C4-2B (cell line): ENCODE results near the gene TMEM258.

Experiments
- ZFX ChIP-seq: fragments of 450-650 bp; IDR thresholded peaks from 2 replicates; pipeline ENCODE4 v1.6.1; 2017
- TF ChIP-seq, protein P1 (sequence below): fragments of 450-650 bp; conservative IDR thresholded peaks from 2 replicates; pipeline ENCODE4 v1.5.1; 2017; ENCODE audit warnings: mild to moderate bottlenecking

DNA sequence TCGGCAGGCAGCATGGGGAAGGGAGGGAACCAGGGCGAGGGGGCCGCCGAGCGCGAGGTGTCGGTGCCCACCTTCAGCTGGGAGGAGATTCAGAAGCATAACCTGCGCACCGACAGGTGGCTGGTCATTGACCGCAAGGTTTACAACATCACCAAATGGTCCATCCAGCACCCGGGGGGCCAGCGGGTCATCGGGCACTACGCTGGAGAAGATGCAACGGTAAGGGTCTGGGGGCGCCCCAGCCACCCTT lies 35.9 kb upstream of the TMEM258 start:
- TF ChIP-seq, protein P1, sequence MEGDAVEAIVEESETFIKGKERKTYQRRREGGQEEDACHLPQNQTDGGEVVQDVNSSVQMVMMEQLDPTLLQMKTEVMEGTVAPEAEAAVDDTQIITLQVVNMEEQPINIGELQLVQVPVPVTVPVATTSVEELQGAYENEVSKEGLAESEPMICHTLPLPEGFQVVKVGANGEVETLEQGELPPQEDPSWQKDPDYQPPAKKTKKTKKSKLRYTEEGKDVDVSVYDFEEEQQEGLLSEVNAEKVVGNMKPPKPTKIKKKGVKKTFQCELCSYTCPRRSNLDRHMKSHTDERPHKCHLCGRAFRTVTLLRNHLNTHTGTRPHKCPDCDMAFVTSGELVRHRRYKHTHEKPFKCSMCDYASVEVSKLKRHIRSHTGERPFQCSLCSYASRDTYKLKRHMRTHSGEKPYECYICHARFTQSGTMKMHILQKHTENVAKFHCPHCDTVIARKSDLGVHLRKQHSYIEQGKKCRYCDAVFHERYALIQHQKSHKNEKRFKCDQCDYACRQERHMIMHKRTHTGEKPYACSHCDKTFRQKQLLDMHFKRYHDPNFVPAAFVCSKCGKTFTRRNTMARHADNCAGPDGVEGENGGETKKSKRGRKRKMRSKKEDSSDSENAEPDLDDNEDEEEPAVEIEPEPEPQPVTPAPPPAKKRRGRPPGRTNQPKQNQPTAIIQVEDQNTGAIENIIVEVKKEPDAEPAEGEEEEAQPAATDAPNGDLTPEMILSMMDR: no peak
- TF ChIP-seq ZFX: no peak
